ENCODE data around the gene ZNF248.

Gene ZNF248

DNA sequence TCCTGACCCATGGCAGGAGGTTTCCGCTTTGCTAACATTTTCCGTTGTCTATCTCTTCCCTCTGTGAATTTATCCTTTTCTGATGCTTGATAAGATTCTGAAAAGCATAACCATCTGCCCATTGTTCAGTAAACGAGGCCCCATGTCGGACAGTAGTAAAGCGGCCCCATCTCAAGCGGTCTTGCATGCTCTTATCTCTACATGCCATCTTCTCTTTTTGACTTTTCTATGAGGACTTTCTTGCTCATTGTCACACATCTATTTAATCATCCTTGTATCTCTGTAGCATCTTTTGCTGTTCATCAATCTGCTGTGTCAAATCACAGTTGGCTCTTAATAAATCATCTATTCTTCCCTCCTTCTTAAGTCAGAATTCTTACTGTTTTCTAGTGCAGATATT lies 37.6 kb downstream of the ZNF248 start:
- DNase-seq = no peak

DNA sequence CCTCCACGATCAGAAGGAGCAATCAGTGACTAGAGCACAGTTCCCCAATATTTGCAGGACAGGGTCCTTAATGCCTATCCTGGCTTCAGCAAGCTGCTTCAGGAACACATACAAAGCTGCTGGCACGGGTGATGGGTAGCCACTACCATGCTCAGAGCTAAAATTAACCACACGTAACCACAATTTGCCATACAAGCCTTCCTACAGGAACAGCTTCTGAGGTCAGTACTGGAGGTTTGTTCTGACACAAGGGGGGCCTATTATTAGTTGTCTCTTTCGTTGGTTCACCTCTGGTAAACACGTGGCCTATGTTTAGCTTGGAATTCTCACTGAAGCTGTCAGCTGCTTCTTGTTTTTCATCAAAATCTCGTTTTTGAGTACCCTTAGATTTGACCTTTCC lies 41.1 kb downstream of the ZNF248 start:
- DNase-seq = no peak

- DNase-seq = no peak
These were observed 43.6 kb downstream of the ZNF248 start for GRCh38 chr10:37813763-37814162.

- no peak for DNase-seq
These were observed 45.1 kb downstream of the ZNF248 start for GRCh38 chr10:37812290-37812689.

DNA sequence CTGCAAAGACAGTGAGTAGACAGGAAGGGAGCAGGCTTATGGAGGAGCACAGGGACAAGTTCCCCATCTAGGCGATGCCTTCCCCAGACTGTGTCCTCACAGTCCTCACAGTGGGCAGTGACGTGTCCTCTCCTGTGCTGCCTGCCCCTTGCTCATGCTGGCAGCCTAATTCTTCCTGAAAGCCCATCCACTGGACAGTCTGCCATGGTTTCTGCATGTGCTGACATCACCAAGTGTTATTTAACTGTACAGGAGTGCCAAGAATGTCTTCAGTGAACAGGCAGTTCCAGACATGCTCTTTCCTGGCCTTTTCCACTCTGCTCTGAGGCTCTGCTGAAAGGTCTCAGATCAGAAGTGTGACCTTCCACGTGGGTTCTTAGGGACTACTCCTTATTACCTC lies 54.1 kb downstream of the ZNF248 start:
- DNase-seq = no peak

- DNase-seq = no peak
These were observed 55.9 kb downstream of the ZNF248 start for GRCh38 chr10:37801557-37801956.

GRCh38 chr10:37794305-37794976 lies 63.0 kb downstream of the ZNF248 start:
- no peak for DNase-seq

GRCh38 chr10:37789590-37789989 lies 67.8 kb downstream of the ZNF248 start:
- no peak for DNase-seq

- no peak for DNase-seq
These were observed 72.7 kb downstream of the ZNF248 start for GRCh38 chr10:37784678-37785077.

GRCh38 chr10:37780536-37780935 lies 76.9 kb downstream of the ZNF248 start:
- DNase-seq = no peak

DNA sequence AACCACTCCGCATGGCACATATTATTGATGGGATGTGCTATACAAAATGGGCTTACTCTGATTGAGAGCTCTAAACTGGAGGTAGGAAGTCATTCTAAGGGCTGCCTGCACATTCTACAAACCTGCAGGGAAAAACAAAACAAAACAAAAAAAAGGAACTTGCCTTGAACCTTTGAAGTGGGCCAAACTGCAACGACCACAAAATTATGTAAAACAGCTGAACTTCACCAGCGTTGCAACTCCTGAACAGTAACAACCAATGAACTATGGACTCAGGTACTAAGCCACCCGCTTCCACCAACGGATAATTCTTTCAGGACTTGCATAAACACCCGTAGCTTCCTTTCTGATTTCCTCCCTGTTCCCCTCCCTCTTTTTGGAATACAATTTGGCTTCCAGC lies 80.4 kb downstream of the ZNF248 start:
- no peak for DNase-seq

GRCh38 chr10:37775612-37776011 lies 81.8 kb downstream of the ZNF248 start:
- DNase-seq = no peak

- DNase-seq = no peak
These were observed 83.1 kb downstream of the ZNF248 start for GRCh38 chr10:37774351-37774750.

DNA sequence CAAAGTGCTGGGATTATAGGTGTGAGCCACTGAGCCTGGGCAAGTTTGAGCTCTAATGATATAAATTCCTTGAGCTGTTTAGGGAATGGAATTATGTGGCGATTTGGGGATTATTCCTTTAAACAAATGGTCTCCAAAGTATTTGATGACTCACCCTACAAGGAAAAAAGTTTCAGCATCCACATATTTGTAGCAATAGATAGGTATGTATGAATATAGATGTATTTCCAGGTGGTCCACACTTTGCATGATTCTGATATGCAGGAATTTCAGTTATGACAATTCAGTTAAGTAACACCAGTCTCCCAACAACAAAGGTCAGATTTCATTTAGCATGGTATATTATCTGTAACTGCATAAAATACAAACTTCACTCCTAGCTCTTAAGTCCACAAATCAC lies 92.2 kb downstream of the ZNF248 start:
- no peak for DNase-seq

DNA sequence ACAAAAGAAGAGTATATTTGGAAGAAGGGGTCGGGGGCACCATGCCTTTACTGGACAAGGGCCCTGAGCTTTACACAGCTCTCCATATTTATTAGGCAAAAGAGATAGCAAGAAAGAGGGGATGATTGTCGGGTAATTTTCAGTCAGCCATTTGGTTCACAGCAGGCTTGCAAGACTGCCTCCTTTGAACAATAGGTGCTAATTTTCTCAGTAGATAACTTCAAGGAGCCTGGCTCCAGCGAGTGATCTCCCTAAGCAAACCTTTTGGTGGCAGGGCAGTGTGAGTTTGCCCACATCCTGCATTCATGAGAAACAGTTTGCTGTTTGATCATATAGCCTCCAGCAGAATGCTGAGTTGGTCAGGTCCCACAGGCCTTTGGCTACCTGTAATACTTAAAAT lies 94.3 kb downstream of the ZNF248 start:
- no peak for DNase-seq

- DNase-seq = no peak
These were observed 95.1 kb downstream of the ZNF248 start for GRCh38 chr10:37762287-37762686.

DNA sequence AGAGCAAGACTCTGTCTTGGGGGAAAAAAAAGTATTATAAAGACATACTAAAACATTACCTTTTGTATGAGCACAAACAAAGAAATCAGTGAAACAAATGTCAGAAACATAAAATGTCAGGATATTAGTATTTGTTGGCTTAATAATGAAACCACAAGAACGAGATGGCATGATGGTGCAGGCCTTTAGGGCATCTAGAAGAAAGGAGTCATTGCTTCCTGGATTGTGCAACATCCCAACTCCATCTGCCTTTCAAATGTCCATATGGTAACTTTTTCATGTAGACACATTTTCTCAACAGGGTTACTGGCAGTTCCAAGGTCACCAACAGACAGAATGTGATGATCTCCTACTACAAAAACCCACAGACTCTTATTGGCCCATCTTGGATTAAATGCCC lies 96.6 kb downstream of the ZNF248 start:
- no peak for DNase-seq

GRCh38 chr10:37758074-37758473 lies 99.3 kb downstream of the ZNF248 start:
- DNase-seq = no peak

- no peak for DNase-seq
These were observed 102.7 kb downstream of the ZNF248 start for GRCh38 chr10:37754538-37755323.

DNA sequence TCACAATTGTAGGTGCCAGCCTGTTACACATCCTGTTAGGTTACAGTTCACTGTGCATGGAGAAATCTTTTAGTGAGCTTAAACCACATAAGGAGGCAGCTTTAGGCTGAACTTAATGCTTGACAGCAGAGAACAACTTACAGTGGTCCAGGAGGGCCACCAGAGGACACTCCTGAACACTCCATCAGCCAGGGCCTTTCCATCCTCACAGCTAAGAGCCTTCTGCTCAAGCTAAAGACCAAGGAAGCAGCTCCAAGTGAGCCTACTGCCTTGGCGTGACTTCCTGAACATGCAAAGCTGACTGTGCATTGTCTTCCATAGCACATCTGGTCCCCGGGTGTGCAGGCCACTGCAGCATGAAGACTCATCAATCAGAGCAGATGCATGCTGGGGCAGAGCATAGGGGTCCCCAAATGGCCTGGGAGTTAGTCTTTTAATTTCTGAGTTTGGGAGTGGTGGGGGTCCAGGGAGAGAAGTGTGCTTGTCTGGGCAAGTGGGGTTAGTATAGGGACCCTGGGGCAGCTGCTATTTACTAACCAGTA lies 105.0 kb downstream of the ZNF248 start:
- no peak for DNase-seq

DNA sequence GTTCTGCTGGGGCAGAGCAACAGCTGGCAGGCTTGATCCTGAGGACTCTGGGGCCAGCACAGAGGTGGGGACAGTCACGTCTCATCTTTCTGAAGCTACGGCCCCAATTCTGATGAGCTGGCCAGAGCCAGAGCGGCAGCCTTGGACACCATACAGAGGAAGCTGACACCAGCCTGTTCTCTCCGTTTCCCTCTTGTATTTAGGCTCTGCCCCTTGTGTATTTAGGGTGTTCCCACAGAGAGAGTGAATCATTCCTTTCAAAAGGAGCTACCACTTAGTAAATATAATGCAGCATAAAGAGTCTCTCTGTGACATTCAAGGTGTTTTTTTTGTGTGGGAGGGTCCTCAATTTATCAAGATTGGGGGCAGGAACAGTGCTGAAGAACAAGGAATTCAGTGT lies 109.2 kb downstream of the ZNF248 start:
- no peak for DNase-seq

DNA sequence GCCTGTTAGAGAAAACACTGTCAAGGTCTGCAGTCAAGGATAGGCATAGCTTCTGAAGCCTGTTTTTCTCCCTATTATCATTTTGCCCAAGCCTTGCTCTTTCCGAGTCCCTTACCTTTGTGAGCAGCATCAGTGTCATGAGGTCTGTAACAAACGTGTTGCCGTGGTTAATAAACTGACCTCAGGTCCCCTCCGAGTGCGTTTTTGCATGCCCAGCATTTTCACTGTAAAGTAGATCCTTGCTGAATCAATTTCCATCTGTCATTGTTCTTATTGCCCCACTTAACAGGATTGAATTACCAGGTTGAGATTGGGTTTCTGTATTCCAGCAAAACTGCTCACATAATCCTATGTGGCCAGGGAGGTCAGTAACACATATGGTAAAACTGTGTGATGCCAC lies 110.3 kb downstream of the ZNF248 start:
- no peak for DNase-seq

- no peak for DNase-seq
These were observed 115.6 kb downstream of the ZNF248 start for GRCh38 chr10:37741831-37742230.

- DNase-seq = no peak
These were observed 118.2 kb downstream of the ZNF248 start for GRCh38 chr10:37739181-37739580.
